H1 (cell line): ENCODE data around the gene SRPX. TPM values are rescaled to one million over a fixed set of nuclear protein-coding genes. Genes with fewer than 3 reads are reported as not detected.

Source experiments
- CTCF ChIA-PET: fragments of 300-600 bp; sonication (Branson Sonifier 250); formaldehyde crosslinking; loops from one replicate; lab custom pipeline; 2021; ENCODE audit not compliant: partially characterized antibody; lab: Charles Lee
- POLR2A ChIA-PET: fragments of 300-600 bp; sonication (Branson Sonifier 250); formaldehyde crosslinking; loops from one replicate; lab custom pipeline; 2021; ENCODE audit warnings: inconsistent platforms; ENCODE audit not compliant: partially characterized antibody; lab: Charles Lee
- DNase-seq, 2 experiments: peaks; one replicate each; pipeline versions ENCODE4 v3.0.0 to v3.0.0-alpha.2; 2010 to 2022; ENCODE audit warnings: low spot score in 2 of 2, low read depth in 1 of 2, mixed read lengths in 1 of 2
- FAIRE-seq: peaks from 2 replicates; lab custom pipeline; 2011; peaks lifted over from hg19 to GRCh38; lab: Jason Lieb, UNC
- H2AFZ ChIP-seq: 2 replicates; pipeline ENCODE4 v1.8.1; 2012; ENCODE audit warnings: low read length, inconsistent platforms
- H2AK5ac ChIP-seq: 2 replicates; pipeline ENCODE4 v1.6.1; 2013; ENCODE audit warnings: low read depth, low read length
- H2BK120ac ChIP-seq: replicated peaks from 2 replicates; pipeline ENCODE3; 2013; ENCODE audit warnings: low read depth, low read length, inconsistent platforms
- H2BK12ac ChIP-seq: 2 replicates; pipeline ENCODE4 v1.6.1; 2013; ENCODE audit warnings: low read depth, low read length
- H2BK15ac ChIP-seq: 2 replicates; pipeline ENCODE4 v1.6.1; 2013; ENCODE audit warnings: low read length
- H2BK20ac ChIP-seq: 2 replicates; pipeline ENCODE4 v1.6.1; 2013; ENCODE audit warnings: low read length
- H2BK5ac ChIP-seq: 2 replicates; pipeline ENCODE4 v1.6.1; 2013; ENCODE audit warnings: low read depth, low read length
- H3K14ac ChIP-seq: 2 replicates; pipeline ENCODE4 v1.6.1; 2013; ENCODE audit warnings: inconsistent platforms; ENCODE audit not compliant: insufficient read length
- H3K18ac ChIP-seq: 2 replicates; pipeline ENCODE4 v1.6.1; 2013; ENCODE audit warnings: low read length; ENCODE audit errors: extremely low read depth
- H3K23ac ChIP-seq: 2 replicates; pipeline ENCODE4 v1.6.1; 2013; ENCODE audit warnings: inconsistent platforms; ENCODE audit not compliant: insufficient read length
- H3K23me2 ChIP-seq: 2 replicates; pipeline ENCODE4 v1.6.1; 2013; ENCODE audit warnings: low read depth, low read length
- H3K27ac ChIP-seq: 2 replicates; pipeline ENCODE4 v1.6.1; 2011; ENCODE audit warnings: low read depth, low read length, inconsistent platforms
- H3K27me3 ChIP-seq, 4 experiments: replicated peaks in 1 of 4; 1 replicate in 1 of 4; 2 replicates in 3 of 4; pipeline versions ENCODE4 v1.6.1 to v1.8.1; 2011 to 2013; ENCODE audit warnings: low read length in 3 of 4, mild to moderate bottlenecking in 3 of 4, inconsistent platforms in 2 of 4, mixed read lengths in 2 of 4, moderate library complexity in 1 of 4; ENCODE audit not compliant: control insufficient read depth in 3 of 4, insufficient read depth in 3 of 4; ENCODE audit errors: extremely low read depth in 1 of 4
- H3K36me3 ChIP-seq, 4 experiments: 2 replicates each; pipeline versions ENCODE4 v1.6.1 to v1.8.1; 2011 to 2013; ENCODE audit warnings: mild to moderate bottlenecking in 4 of 4, low read length in 3 of 4, moderate library complexity in 2 of 4, control low read depth in 1 of 4, inconsistent platforms in 1 of 4; ENCODE audit not compliant: insufficient read depth in 4 of 4, control insufficient read depth in 2 of 4
- H3K4ac ChIP-seq: replicated peaks from 2 replicates; pipeline ENCODE3; 2013; ENCODE audit warnings: low read length, low read depth, mixed read lengths, inconsistent platforms; ENCODE audit not compliant: insufficient read length
- H3K4me1 ChIP-seq, 4 experiments: replicated peaks in 1 of 4; 1 replicate in 1 of 4; 2 replicates in 3 of 4; pipeline versions ENCODE4 v1.6.1 to v1.8.1; 2011 to 2013; ENCODE audit warnings: low read length in 3 of 4, inconsistent platforms in 2 of 4, mixed read lengths in 1 of 4; ENCODE audit not compliant: insufficient read depth in 4 of 4, control insufficient read depth in 3 of 4
- H3K4me2 ChIP-seq, 2 experiments: 2 replicates each; pipeline versions ENCODE4 v1.6.1 to v1.8.1; 2011 to 2013; ENCODE audit warnings: low read depth in 2 of 2, low read length in 2 of 2, control low read depth in 1 of 2, inconsistent platforms in 1 of 2, mild to moderate bottlenecking in 1 of 2; ENCODE audit not compliant: insufficient read depth in 1 of 2
- H3K4me3 ChIP-seq, 4 experiments: fragments of 200-600, 300-600 bp in 1 of 4; sonication (generic), shearing (Covaris generic), sonication (Bioruptor Twin) in 1 of 4; 2 replicates each; pipeline versions ENCODE4 v1.5.1 to v1.8.1; 2011 to 2016; ENCODE audit warnings: low read length in 4 of 4, low read depth in 3 of 4, control low read depth in 2 of 4, inconsistent platforms in 2 of 4, mild to moderate bottlenecking in 2 of 4, mixed read lengths in 1 of 4, moderate library complexity in 1 of 4; ENCODE audit not compliant: insufficient read depth in 2 of 4; ENCODE audit errors: extremely low read depth in 1 of 4
- H3K56ac ChIP-seq: replicated peaks from 2 replicates; pipeline ENCODE3; 2013; ENCODE audit warnings: low read depth, mild to moderate bottlenecking, mixed read lengths, low read length, inconsistent platforms; ENCODE audit not compliant: insufficient read length
- H3K79me1 ChIP-seq: 2 replicates; pipeline ENCODE4 v1.6.1; 2013; ENCODE audit warnings: low read depth, low read length, control low read depth
- H3K79me2 ChIP-seq, 2 experiments: 2 replicates each; pipeline versions ENCODE4 v1.6.1 to v1.8.1; 2012 to 2013; ENCODE audit warnings: low read length in 2 of 2, mild to moderate bottlenecking in 2 of 2, inconsistent platforms in 1 of 2; ENCODE audit not compliant: insufficient read depth in 2 of 2, control insufficient read depth in 1 of 2
- H3K9ac ChIP-seq, 4 experiments: replicated peaks in 1 of 4; 1 replicate in 1 of 4; 2 replicates in 3 of 4; pipeline versions ENCODE4 v1.6.1 to v1.8.1; 2011 to 2013; ENCODE audit warnings: low read depth in 3 of 4, low read length in 3 of 4, control low read depth in 2 of 4, mild to moderate bottlenecking in 2 of 4, moderate library complexity in 2 of 4, inconsistent platforms in 1 of 4; ENCODE audit errors: extremely low read depth in 1 of 4
- H3K9me3 ChIP-seq, 2 experiments: 2 replicates each; pipeline versions ENCODE4 v1.6.1 to v1.8.1; 2012 to 2013; ENCODE audit warnings: mild to moderate bottlenecking in 2 of 2, moderate library complexity in 2 of 2, control low read depth in 1 of 2, inconsistent platforms in 1 of 2, low read depth in 1 of 2, low read length in 1 of 2, mixed read lengths in 1 of 2; ENCODE audit not compliant: insufficient read depth in 2 of 2
- H4K20me1 ChIP-seq, 2 experiments: replicated peaks in 1 of 2; 2 replicates each; pipeline versions ENCODE3 to v1.8.1; 2011 to 2013; ENCODE audit warnings: inconsistent platforms in 2 of 2, low read length in 2 of 2, mild to moderate bottlenecking in 1 of 2; ENCODE audit not compliant: insufficient read depth in 2 of 2, control insufficient read depth in 1 of 2
- H4K5ac ChIP-seq: 2 replicates; pipeline ENCODE4 v1.6.1; 2013; ENCODE audit warnings: low read length, low read depth, mixed read lengths, inconsistent platforms; ENCODE audit not compliant: insufficient read length
- H4K8ac ChIP-seq: 2 replicates; pipeline ENCODE4 v1.8.0; 2013; ENCODE audit warnings: mild to moderate bottlenecking, moderate library complexity, low read length, inconsistent platforms; ENCODE audit not compliant: insufficient read depth; ENCODE audit errors: extremely low read depth
- H4K91ac ChIP-seq: replicated peaks from 2 replicates; pipeline ENCODE3; 2013; ENCODE audit warnings: low read length, mixed read lengths, inconsistent platforms; ENCODE audit not compliant: insufficient read length
- ASH2L ChIP-seq: fragments of 200-600, 300-600 bp; sonication (generic); IDR thresholded peaks from one replicate; pipeline ENCODE4 v1.7.1; 2017; ENCODE audit warnings: low read length
- CHD2 ChIP-seq: IDR thresholded peaks from 2 replicates; pipeline ENCODE4 v1.6.1; 2012; ENCODE audit warnings: low read length, improper control_type of control experiment
- CREB1 ChIP-seq: IDR thresholded peaks from 2 replicates; pipeline ENCODE4 v1.6.1; 2012; ENCODE audit warnings: inconsistent platforms
- EP300 ChIP-seq, 2 experiments: IDR thresholded peaks; 1 replicate in 1 of 2; 2 replicates in 1 of 2; pipeline ENCODE4 v1.6.1; 2011 to 2012; ENCODE audit warnings: low read depth in 2 of 2, low read length in 2 of 2, mild to moderate bottlenecking in 2 of 2, borderline replicate concordance in 1 of 2, inconsistent platforms in 1 of 2, moderate library complexity in 1 of 2
- KDM4A ChIP-seq: IDR thresholded peaks from one replicate; pipeline ENCODE4 v1.7.1; 2012; ENCODE audit warnings: low read depth, mild to moderate bottlenecking, moderate library complexity, low read length, inconsistent platforms; ENCODE audit not compliant: severe bottlenecking
- RBBP5 ChIP-seq: IDR thresholded peaks from 2 replicates; pipeline ENCODE4 v1.7.1; 2012; ENCODE audit warnings: low read depth, mild to moderate bottlenecking, inconsistent platforms, low read length, moderate library complexity, borderline replicate concordance
- RFX5 ChIP-seq: IDR thresholded peaks from 2 replicates; pipeline ENCODE4 v1.6.1; 2011; ENCODE audit warnings: low read depth, low read length, improper control_type of control experiment, borderline replicate concordance
- SP2 ChIP-seq: IDR thresholded peaks from 2 replicates; pipeline ENCODE4 v1.6.1; 2012; ENCODE audit warnings: mild to moderate bottlenecking, low read length, inconsistent platforms
- SUZ12 ChIP-seq: fragments of 200-600 bp; sonication (generic); IDR thresholded peaks from 2 replicates; pipeline ENCODE4 v1.6.1; 2012; ENCODE audit warnings: mild to moderate bottlenecking, inconsistent platforms, low read length, moderate library complexity, mixed read lengths
- WGBS, 2 experiments: shearing (Covaris generic) in 1 of 2; methylation state at CpG; one replicate each; pipeline versions ENCODE4 v1.1.6 to v1.1.7; 2013 to 2015; ENCODE audit warnings: low lambda C conversion rate in 2 of 2, mixed read lengths in 2 of 2, inconsistent platforms in 1 of 2, low coverage in 1 of 2, missing lambda C conversion rate in 1 of 2; ENCODE audit not compliant: insufficient replicate concordance in 2 of 2, insufficient coverage in 1 of 2, insufficient read length in 1 of 2; ENCODE audit errors: extremely low coverage in 1 of 2, missing lambda C conversion rate in 1 of 2; 5-methylcytosine and 5-hydroxymethylcytosine counted together
- polyA plus RNA-seq, 7 experiments: library from polyadenylated mRNA; depleted of rRNA in 3 of 7; stranded (reverse) in 5 of 7; unstranded in 2 of 7; fragments of >200 nt in 5 of 7; fragments of 200-250 nt in 2 of 7; gene quantifications; 1 replicate in 5 of 7; 2 replicates in 1 of 7; 4 replicates in 1 of 7; pipeline versions ENCODE4 v1.2.1 to v1.2.3, GENCODE V29; 2011 to 2013; ENCODE audit warnings: missing spikeins in 2 of 7, mixed read lengths in 2 of 7
- total RNA-seq: library from RNA; stranded (reverse); fragmentation: NEBNext Ultra II Directional; extraction: Animal tissue kit (Norgen Biotek cat#: 25700); gene quantifications from 2 replicates; pipeline ENCODE4 v1.2.1, GENCODE V29; 2021
- TF ChIP-seq, protein P1 (sequence below): IDR thresholded peaks from 2 replicates; pipeline ENCODE4 v1.6.1; 2012; ENCODE audit warnings: low read length, inconsistent platforms

Gene SRPX
- total and polyA plus RNA-seq, 2 of the 8 experiments (the other 6 are each of a cell fraction or from before 2014, with no cell fraction given): 7.6 to 10.4 TPM

DNA sequence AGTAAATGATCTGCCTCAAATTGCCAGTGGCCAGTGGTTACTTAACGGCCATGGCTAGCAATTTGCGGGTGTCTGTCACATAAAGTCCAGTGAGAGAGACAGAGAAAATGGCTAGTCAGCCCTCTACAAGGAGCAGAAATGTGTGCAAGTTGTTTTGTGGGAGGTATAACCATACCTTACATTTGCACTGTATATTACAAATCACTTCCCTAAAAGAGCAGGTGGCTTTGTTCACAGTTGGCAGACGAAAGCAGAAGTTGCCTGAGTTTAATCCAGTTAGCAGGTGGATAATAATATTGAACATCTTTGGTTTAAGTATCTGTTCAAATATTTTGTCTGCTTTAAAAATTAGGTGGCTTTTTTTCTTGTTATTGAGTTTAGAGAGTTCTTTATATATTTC is 15.6 kb downstream of the SRPX start:
- 89% methylated on average over 3 of the region's 3 CpGs; no CpG with 5 or more reads in 1 of the 2 experiments for WGBS, 2 experiments
- Histone ChIP-seq H3K36me3 (no peaks in the 10 kb centered on the region), H4K5ac (no peak overlapping the region), H3K23me2 (no peaks in the 10 kb centered on the region), H3K4me1 (no peaks in the 10 kb centered on the region), H2BK12ac (no peak overlapping the region), H3K27ac (no peak overlapping the region), H3K4ac (no peak overlapping the region), H3K56ac (no peak overlapping the region), H4K91ac (no peak overlapping the region), H3K18ac (no peak overlapping the region), H3K23ac (no peak overlapping the region), H3K79me1 (no peaks in the 10 kb centered on the region), H2AK5ac (no peak overlapping the region), H4K8ac (no peak overlapping the region), H3K79me2 (no peaks in the 10 kb centered on the region), H3K9ac (no peak overlapping the region), H3K4me2 (no peak overlapping the region), H2BK20ac (no peak overlapping the region), H2BK120ac (no peak overlapping the region), H3K14ac (no peak overlapping the region), H3K27me3 (no peaks in the 10 kb centered on the region), H2BK15ac (no peak overlapping the region), H3K4me3 (no peak overlapping the region), H3K9me3 (no peaks in the 10 kb centered on the region), H4K20me1 (no peaks in the 10 kb centered on the region), H2BK5ac (no peak overlapping the region), H2AFZ (no peak overlapping the region)
- DNase-seq: no peak
- no peak for TF ChIP-seq EP300 (IDR thresholded peaks at IDR 0.05; ENCODE audit: borderline replicate concordance in 1 of 2, low read depth in 2 of 2, low read length in 2 of 2)
- no peak for TF ChIP-seq SP2
- no peak for TF ChIP-seq RBBP5
- TF ChIP-seq KDM4A: no peak
- no peak for TF ChIP-seq ASH2L
- no peak for TF ChIP-seq RFX5
- TF ChIP-seq SUZ12: no peak
- TF ChIP-seq, protein P1, sequence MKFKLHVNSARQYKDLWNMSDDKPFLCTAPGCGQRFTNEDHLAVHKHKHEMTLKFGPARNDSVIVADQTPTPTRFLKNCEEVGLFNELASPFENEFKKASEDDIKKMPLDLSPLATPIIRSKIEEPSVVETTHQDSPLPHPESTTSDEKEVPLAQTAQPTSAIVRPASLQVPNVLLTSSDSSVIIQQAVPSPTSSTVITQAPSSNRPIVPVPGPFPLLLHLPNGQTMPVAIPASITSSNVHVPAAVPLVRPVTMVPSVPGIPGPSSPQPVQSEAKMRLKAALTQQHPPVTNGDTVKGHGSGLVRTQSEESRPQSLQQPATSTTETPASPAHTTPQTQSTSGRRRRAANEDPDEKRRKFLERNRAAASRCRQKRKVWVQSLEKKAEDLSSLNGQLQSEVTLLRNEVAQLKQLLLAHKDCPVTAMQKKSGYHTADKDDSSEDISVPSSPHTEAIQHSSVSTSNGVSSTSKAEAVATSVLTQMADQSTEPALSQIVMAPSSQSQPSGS: no peak
- TF ChIP-seq CHD2: no peak
- no peak for TF ChIP-seq CREB1
- ChIA-PET POLR2A (no interaction called here), CTCF (interaction anchor here (1.0 kb wide), 1 partner anchor 38 kb away, joined by 3 read pairs; no protein-coding TSS in a partner anchor)
- FAIRE-seq: no peak
